ENCODE data around the gene TSHZ2.

The TSHZ2 gene

DNA sequence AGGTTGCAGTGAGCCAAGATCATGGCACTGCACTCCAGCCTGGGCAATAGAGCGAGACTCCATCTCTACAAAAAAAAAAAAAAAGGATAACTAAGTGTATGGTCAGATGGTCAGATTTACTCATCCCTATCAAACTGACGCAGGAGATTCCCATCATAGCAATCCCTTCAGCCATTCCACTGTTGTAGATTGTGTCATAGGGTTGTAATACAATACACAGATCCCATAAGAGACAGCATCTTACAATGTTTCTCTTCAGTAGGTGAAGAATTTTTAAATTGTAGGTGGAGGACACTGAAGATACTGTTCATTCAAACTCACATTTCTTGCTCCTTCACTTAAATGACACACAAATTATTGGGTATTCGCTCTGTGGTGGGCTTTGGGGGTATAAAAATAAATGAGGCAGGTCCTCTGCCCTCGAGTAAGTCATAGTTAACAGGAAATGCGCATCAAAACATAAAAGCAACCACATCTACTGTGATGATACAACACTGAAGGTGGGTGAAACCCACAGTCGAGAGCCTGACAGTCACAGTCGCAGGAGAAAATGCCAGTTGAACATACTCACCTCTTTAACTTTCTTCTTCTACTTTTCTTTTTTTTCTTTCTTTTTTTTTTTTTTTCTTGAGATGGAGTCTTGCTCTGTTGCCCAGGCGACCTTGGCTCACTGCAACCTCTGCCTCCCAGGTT, 416.0 kb downstream of the TSHZ2 start:
- TF ChIP-seq FOXP2 (optimal IDR thresholded peaks at IDR 0.05; ENCODE audit: borderline replicate concordance, extremely low read depth, extremely low read length, insufficient read depth) (no peak), POLR2AphosphoS5 (IDR thresholded peaks at IDR 0.05; ENCODE audit: low read depth, low read length) (no peak), SIN3A (IDR thresholded peaks at IDR 0.05; ENCODE audit: borderline replicate concordance, insufficient read depth, low read length) (no peak), TAF1 (IDR thresholded peaks at IDR 0.05; ENCODE audit: borderline replicate concordance, insufficient read depth, low read length) (no peak)
- TF ChIP-seq, protein P1, sequence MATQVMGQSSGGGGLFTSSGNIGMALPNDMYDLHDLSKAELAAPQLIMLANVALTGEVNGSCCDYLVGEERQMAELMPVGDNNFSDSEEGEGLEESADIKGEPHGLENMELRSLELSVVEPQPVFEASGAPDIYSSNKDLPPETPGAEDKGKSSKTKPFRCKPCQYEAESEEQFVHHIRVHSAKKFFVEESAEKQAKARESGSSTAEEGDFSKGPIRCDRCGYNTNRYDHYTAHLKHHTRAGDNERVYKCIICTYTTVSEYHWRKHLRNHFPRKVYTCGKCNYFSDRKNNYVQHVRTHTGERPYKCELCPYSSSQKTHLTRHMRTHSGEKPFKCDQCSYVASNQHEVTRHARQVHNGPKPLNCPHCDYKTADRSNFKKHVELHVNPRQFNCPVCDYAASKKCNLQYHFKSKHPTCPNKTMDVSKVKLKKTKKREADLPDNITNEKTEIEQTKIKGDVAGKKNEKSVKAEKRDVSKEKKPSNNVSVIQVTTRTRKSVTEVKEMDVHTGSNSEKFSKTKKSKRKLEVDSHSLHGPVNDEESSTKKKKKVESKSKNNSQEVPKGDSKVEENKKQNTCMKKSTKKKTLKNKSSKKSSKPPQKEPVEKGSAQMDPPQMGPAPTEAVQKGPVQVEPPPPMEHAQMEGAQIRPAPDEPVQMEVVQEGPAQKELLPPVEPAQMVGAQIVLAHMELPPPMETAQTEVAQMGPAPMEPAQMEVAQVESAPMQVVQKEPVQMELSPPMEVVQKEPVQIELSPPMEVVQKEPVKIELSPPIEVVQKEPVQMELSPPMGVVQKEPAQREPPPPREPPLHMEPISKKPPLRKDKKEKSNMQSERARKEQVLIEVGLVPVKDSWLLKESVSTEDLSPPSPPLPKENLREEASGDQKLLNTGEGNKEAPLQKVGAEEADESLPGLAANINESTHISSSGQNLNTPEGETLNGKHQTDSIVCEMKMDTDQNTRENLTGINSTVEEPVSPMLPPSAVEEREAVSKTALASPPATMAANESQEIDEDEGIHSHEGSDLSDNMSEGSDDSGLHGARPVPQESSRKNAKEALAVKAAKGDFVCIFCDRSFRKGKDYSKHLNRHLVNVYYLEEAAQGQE (IDR thresholded peaks at IDR 0.05; ENCODE audit: insufficient read depth in 1 of 2, low read depth in 2 of 2, low read length in 2 of 2), result no peak

DNA sequence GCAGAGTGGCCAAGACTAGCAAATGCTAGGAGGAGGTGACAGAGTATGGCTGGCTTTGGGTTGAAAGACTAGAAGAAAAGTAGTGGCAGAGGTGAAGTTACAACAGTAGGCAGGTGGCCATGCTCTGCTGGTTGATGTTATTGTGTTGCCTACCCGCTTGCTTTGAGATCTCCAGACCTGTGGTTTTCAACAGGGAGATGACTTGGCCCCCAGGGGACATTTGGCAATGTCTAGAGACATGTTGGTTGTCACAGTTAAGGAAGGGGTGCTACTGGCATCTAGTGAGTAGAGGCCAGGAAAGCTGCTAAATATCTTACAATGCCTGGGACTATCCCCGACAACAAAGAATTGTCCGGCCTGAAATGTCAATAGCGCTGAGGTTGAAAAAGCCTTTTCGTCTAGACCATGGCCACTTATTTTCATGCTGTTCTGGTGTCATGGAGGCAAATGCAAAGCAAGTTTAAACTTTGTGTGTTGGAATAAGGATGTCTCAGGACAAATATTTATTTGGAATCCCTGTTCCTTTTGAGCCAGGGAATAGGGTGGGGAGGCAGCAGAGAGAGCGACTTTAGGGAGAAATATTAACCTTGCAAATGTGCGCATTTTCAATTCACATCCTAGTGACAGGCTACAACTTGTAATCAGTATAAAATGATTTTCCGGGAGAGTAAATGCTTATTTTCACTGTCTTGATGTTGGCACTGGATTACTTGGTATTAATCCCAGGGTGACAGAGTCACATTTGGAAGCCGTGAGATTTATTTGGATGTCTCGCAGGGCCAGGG, 417.6 kb downstream of the TSHZ2 start:
- TF ChIP-seq, protein P1 (IDR thresholded peaks at IDR 0.05; ENCODE audit: insufficient read depth in 1 of 2, low read depth in 2 of 2, low read length in 2 of 2), result no peak
- TF ChIP-seq FOXP2 (optimal IDR thresholded peaks at IDR 0.05; ENCODE audit: borderline replicate concordance, extremely low read depth, extremely low read length, insufficient read depth), result no peak
- TF ChIP-seq SIN3A (IDR thresholded peaks at IDR 0.05; ENCODE audit: borderline replicate concordance, insufficient read depth, low read length), result no peak
- no peak for TF ChIP-seq POLR2AphosphoS5 (IDR thresholded peaks at IDR 0.05; ENCODE audit: low read depth, low read length)
- no peak for TF ChIP-seq TAF1 (IDR thresholded peaks at IDR 0.05; ENCODE audit: borderline replicate concordance, insufficient read depth, low read length)

DNA sequence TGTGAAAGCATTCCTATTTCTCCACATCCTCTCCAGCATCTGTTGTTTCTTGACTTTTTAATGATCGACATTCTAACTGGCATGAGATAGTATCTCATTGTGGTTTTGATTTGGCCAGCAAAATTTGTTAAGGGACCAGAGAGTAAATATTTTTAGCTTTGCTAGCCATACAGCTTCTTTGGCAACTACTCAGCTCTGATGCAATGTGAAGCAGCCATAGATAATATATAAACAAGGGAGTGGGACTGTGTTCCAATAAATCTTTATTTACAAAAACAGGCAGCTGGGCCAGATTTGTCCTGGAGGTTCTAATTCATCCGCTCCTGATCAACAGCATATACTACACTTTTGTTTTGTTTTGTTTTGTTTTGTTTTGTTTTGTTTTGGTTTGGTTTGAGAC, 418.6 kb downstream of the TSHZ2 start:
- no peak for TF ChIP-seq TAF1 (IDR thresholded peaks at IDR 0.05; ENCODE audit: borderline replicate concordance, insufficient read depth, low read length)
- no peak for TF ChIP-seq POLR2AphosphoS5 (IDR thresholded peaks at IDR 0.05; ENCODE audit: low read depth, low read length)
- TF ChIP-seq, protein P1 (IDR thresholded peaks at IDR 0.05; ENCODE audit: insufficient read depth in 1 of 2, low read depth in 2 of 2, low read length in 2 of 2), result no peak
- no peak for TF ChIP-seq FOXP2 (optimal IDR thresholded peaks at IDR 0.05; ENCODE audit: borderline replicate concordance, extremely low read depth, extremely low read length, insufficient read depth)
- no peak for TF ChIP-seq SIN3A (IDR thresholded peaks at IDR 0.05; ENCODE audit: borderline replicate concordance, insufficient read depth, low read length)

DNA sequence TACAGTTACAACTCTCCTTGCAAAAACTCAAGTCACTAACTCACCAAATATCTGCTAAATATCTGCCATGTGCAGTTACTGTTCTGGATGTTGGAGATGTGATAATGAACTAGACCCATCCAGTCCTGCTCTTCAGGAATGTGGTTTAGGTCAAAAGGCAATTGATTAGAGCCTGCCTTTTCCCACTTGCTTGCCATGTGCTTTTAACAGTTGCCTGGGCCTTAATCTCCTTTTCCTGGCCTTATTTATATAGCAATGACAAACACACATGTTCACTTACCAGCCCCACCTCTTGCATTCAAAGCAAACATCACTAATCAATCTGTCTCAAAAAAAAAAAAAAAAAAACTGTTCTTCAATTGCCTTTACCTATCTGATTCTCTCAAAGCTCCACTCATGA, 422.3 kb downstream of the TSHZ2 start:
- no peak for TF ChIP-seq POLR2AphosphoS5 (IDR thresholded peaks at IDR 0.05; ENCODE audit: low read depth, low read length)
- TF ChIP-seq, protein P1 (IDR thresholded peaks at IDR 0.05; ENCODE audit: insufficient read depth in 1 of 2, low read depth in 2 of 2, low read length in 2 of 2), result no peak
- TF ChIP-seq TAF1 (IDR thresholded peaks at IDR 0.05; ENCODE audit: borderline replicate concordance, insufficient read depth, low read length), result no peak
- TF ChIP-seq SIN3A (IDR thresholded peaks at IDR 0.05; ENCODE audit: borderline replicate concordance, insufficient read depth, low read length), result no peak
- no peak for TF ChIP-seq FOXP2 (optimal IDR thresholded peaks at IDR 0.05; ENCODE audit: borderline replicate concordance, extremely low read depth, extremely low read length, insufficient read depth)

All from PFSK-1 (cell line).